ENCODE results near the gene FANCC. TPM values are rescaled to one million over a fixed set of nuclear protein-coding genes. Genes with fewer than 3 reads are reported as not detected.

FANCC gene
- total and polyA plus RNA-seq, 3 donors from 2014 or later, result 30.7 to 38.5 (median 35.1) TPM

DNA sequence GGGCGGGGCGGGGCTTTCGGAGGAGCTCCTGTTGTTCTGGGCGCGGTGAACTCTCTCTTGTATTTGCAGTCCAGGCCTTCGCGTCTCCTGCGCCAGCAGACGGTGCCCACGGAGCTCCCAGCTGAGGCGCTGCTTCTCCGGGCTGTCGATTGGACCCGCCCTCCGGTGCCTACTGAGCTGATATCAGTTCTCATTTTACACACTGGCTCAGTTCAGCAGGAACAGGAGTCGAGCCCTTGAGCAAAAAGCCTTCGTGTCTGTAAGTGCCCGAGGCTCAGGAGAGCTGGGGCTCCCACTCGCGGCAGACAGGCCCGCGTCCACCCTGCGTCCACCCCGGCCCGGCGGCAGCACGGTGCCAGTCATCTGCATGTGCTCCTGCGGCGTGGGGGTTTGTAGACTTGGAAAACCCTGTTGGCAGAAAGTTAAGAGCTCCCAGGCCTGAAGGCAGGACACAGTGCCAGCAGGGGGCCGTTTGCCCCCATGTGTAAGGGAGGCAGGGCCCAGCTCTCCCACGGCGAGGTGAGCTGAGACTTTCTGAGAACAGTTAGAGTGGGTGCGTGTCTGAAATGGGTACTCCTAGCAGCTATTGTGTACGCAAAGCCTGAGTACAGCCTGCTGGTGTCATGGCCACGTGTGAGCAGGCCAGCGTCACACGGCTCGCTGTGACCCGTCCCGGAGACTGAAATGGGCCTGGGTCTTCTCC is 231.5 kb downstream of the FANCC start:
- no peaks in the 10 kb centered on the region for H3K27me3 ChIP-seq
- H3K9me3 ChIP-seq, result no peaks in the 10 kb centered on the region
- TF ChIP-seq, protein P1, sequence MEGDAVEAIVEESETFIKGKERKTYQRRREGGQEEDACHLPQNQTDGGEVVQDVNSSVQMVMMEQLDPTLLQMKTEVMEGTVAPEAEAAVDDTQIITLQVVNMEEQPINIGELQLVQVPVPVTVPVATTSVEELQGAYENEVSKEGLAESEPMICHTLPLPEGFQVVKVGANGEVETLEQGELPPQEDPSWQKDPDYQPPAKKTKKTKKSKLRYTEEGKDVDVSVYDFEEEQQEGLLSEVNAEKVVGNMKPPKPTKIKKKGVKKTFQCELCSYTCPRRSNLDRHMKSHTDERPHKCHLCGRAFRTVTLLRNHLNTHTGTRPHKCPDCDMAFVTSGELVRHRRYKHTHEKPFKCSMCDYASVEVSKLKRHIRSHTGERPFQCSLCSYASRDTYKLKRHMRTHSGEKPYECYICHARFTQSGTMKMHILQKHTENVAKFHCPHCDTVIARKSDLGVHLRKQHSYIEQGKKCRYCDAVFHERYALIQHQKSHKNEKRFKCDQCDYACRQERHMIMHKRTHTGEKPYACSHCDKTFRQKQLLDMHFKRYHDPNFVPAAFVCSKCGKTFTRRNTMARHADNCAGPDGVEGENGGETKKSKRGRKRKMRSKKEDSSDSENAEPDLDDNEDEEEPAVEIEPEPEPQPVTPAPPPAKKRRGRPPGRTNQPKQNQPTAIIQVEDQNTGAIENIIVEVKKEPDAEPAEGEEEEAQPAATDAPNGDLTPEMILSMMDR (IDR thresholded peaks at IDR 0.05), result no peak
- no peak overlapping the region for H3K4me3 ChIP-seq
- WGBS, 2 donors, result 95% methylated on average over 34 to 40 of the region's 40 CpGs
- peaks cover 14% of the 10 kb centered on the region for H3K4me1 ChIP-seq
- no peaks in the 10 kb centered on the region for H3K36me3 ChIP-seq (ENCODE audit: low read depth, missing control alignments)
- intact Hi-C loops (cut with DNase I; ENCODE audit: low total_unique reads), result no loop called here
- no peak for DNase-seq
- no peak overlapping the region for H3K27ac ChIP-seq

DNA sequence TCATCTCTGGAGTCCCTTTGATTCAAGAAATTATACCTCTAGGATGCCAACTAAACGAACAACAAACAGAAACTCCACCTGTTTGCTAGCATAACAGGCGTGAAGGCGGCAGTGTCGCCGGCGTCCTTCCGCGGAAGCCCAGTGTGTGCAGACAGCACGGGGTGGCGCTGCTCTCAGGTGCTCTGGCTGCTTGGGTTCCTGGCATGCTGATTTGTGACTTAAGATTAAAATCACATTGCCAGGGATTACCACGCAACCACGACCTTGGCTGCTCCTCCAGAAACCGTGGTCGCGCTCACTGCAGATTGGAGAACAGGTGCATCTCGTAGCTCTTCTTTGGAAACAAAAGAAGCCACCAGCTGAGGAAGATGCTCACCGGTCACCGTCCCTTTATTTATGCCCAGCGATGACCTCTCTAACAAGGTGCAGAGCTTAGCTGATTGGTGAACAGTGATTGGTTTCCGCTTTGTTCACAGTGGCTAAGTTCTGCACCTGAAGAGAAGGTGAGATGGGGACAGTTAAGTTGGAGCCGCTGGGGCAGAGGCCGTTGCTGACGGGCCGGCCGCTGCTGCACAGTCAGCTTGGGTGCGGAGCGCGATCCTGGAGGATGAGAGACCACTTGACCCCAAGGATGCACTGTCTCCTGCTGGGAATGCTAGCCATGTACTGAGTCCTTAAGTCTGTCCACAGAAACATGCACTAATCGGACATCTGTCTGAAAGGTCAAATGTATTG is 232.3 kb downstream of the FANCC start:
- Histone ChIP-seq H3K27ac (no peak overlapping the region), H3K4me3 (no peak overlapping the region), H3K27me3 (no peaks in the 10 kb centered on the region), H3K36me3 (ENCODE audit: low read depth, missing control alignments) (no peaks in the 10 kb centered on the region), H3K4me1 (peaks cover 8% of the 10 kb centered on the region), H3K9me3 (no peaks in the 10 kb centered on the region)
- DNase-seq, result no peak
- WGBS, 2 donors, result 93 to 94% methylated on average over 23 to 29 of the region's 29 CpGs
- intact Hi-C loops (cut with DNase I; ENCODE audit: low total_unique reads), result no loop called here
- no peak for TF ChIP-seq POLR2A (IDR thresholded peaks at IDR 0.05)
- TF ChIP-seq, protein P1 (IDR thresholded peaks at IDR 0.05), result no peak

DNA sequence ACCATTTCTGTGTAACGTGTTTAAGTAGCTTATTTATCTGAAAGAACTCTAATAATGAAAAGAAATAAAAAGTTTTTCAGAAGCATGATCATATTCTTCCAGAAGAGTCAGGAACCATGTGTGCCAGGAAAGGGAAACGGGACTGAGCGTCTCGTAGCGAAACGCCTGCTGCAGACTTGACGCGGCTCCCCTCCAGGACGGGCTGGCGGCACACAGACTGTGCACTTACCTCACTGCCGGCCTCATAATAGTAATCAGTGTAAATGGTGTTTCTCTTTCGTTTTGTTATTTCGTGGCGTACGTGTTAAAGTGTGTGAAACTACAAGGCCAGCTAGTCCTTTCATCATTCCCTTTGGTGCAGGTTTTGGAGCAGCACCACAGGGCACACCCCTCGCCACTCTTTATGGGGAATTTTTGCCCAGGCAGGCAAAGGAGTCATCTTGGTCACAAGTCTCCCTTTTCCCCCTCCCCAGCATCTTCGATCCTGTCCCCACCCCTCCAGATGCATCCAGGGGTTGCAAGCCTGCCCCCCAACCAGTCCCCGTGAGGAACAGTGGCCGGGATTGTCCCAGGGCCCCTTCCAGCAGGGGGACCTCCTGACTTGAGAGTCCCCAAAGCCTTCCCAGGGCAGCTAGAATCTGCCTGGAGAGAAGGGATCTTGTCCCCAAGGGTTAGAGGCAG is 233.1 kb downstream of the FANCC start:
- no peaks in the 10 kb centered on the region for H3K27me3 ChIP-seq
- H3K4me3 ChIP-seq, result no peak overlapping the region
- H3K36me3 ChIP-seq (ENCODE audit: low read depth, missing control alignments), result no peaks in the 10 kb centered on the region
- DNase-seq, result no peak
- intact Hi-C loops (cut with DNase I; ENCODE audit: low total_unique reads), result no loop called here
- TF ChIP-seq POLR2A (IDR thresholded peaks at IDR 0.05), result no peak
- TF ChIP-seq, protein P1 (IDR thresholded peaks at IDR 0.05), result no peak
- no peaks in the 10 kb centered on the region for H3K9me3 ChIP-seq
- WGBS, 2 donors, result 90 to 92% methylated on average over 16 to 19 of the region's 19 CpGs
- no peak overlapping the region for H3K27ac ChIP-seq
- no peaks in the 10 kb centered on the region for H3K4me1 ChIP-seq

DNA sequence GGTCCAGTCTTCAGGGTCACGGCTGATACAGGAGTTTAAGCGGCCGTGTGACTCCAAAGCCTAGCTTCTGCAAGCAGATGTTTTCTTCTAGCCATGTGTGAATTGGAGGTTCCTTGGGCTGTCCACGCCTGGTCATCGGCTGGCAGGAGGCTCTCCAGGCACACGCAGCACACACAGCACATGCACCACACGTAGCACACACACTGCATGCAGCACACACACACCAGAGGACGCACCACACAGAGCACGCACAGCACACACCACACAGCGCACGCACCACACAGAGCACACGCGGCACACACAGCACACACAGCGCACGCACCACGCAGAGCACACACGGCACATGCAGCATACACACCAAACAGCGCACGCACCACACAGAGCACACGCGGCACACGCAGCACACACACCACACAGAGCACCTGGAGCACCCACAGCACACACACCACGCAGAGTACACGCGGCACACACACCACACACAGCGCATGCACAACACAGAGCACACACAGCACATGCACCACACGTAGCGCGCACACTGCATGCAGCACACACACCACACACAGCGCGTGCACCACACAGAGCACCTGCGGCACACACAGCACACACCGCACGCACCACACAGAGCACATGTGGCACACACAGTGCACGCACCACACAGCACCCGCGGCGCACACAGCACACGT is 234.3 kb downstream of the FANCC start:
- DNase-seq, result no peak
- Histone ChIP-seq H3K36me3 (ENCODE audit: low read depth, missing control alignments) (no peaks in the 10 kb centered on the region), H3K9me3 (no peaks in the 10 kb centered on the region), H3K27ac (no peak overlapping the region), H3K4me3 (no peak overlapping the region), H3K27me3 (no peaks in the 10 kb centered on the region), H3K4me1 (peaks cover under 1% of the 10 kb centered on the region)
- 89% methylated on average over 22 to 39 of the region's 39 CpGs for WGBS, 2 donors
- TF ChIP-seq POLR2A (IDR thresholded peaks at IDR 0.05), result no peak
- TF ChIP-seq, protein P1 (IDR thresholded peaks at IDR 0.05), result no peak
- intact Hi-C loops (cut with DNase I; ENCODE audit: low total_unique reads), result no loop called here
